MCF 10A (cell line): ENCODE results near the gene TCEA2. TPM values are rescaled to one million over a fixed set of nuclear protein-coding genes. Genes with fewer than 3 reads are reported as not detected.

Experiments
- BruUV-seq: library from RNA; stranded (reverse); fragments of 400-500 nt; replicated peaks from 2 replicates; lab custom pipeline; 2021; lab: Mats Ljungman, UMichigan
- CTCF ChIA-PET: fragments of 300-600 bp; sonication (Branson Sonifier 250); formaldehyde crosslinking; extraction: SDS; loops from one replicate; lab custom pipeline; 2021; ENCODE audit warnings: antibody characterized with exemption, inconsistent platforms; lab: Yijun Ruan, JAX
- POLR2A ChIA-PET: fragments of 300-600, 350-650 bp; sonication (Branson Sonifier 250); formaldehyde crosslinking; extraction: SDS; loops from one replicate; lab custom pipeline; 2020; ENCODE audit warnings: antibody characterized with exemption, inconsistent platforms; lab: Yijun Ruan, JAX
- DNase-seq: peaks from one replicate; pipeline ENCODE4 v3.0.0-alpha.2; 2018; ENCODE audit not compliant: unreplicated experiment
- H3K27ac Mint-ChIP-seq: one replicate; pipeline ENCODE4 v1.8.0; 2022; ENCODE audit warnings: mild to moderate bottlenecking, low read depth, mixed read lengths; ENCODE audit not compliant: unreplicated experiment
- H3K27me3 Mint-ChIP-seq: one replicate; pipeline ENCODE4 v1.8.0; 2022; ENCODE audit warnings: mixed read lengths; ENCODE audit not compliant: insufficient read depth, unreplicated experiment
- H3K36me3 Mint-ChIP-seq: one replicate; pipeline ENCODE4 v1.8.0; 2022; ENCODE audit warnings: mild to moderate bottlenecking, moderate library complexity, mixed read lengths; ENCODE audit not compliant: insufficient read depth, unreplicated experiment
- H3K4me1 Mint-ChIP-seq: one replicate; pipeline ENCODE4 v1.8.0; 2022; ENCODE audit warnings: mixed read lengths; ENCODE audit not compliant: insufficient read depth, unreplicated experiment
- H3K4me3 Mint-ChIP-seq: one replicate; pipeline ENCODE4 v1.8.0; 2022; ENCODE audit warnings: mild to moderate bottlenecking, moderate library complexity, mixed read lengths; ENCODE audit not compliant: unreplicated experiment
- H3K9me3 Mint-ChIP-seq: one replicate; pipeline ENCODE4 v1.8.0; 2022; ENCODE audit warnings: mixed read lengths; ENCODE audit not compliant: unreplicated experiment
- intact Hi-C: fragments of 100-400 bp; cut with micrococcal nuclease; formaldehyde crosslinking; loops from 2 replicates; pipeline ENCODE4 v1.14.1; 2022
- total RNA-seq: library from RNA; stranded (reverse); gene quantifications from 2 replicates; pipeline ENCODE4 v1.2.3, GENCODE V29; 2022
- TF ChIP-seq, protein P1 (sequence below): fragments of 200-600 bp; IDR thresholded peaks from one replicate; pipeline ENCODE4 v1.8.0; 2022; ENCODE audit warnings: antibody characterized with exemption, mild to moderate bottlenecking; ENCODE audit not compliant: unreplicated experiment

Gene TCEA2
- total RNA-seq, 1 experiment from 2014 or later, result 30.8 TPM

DNA sequence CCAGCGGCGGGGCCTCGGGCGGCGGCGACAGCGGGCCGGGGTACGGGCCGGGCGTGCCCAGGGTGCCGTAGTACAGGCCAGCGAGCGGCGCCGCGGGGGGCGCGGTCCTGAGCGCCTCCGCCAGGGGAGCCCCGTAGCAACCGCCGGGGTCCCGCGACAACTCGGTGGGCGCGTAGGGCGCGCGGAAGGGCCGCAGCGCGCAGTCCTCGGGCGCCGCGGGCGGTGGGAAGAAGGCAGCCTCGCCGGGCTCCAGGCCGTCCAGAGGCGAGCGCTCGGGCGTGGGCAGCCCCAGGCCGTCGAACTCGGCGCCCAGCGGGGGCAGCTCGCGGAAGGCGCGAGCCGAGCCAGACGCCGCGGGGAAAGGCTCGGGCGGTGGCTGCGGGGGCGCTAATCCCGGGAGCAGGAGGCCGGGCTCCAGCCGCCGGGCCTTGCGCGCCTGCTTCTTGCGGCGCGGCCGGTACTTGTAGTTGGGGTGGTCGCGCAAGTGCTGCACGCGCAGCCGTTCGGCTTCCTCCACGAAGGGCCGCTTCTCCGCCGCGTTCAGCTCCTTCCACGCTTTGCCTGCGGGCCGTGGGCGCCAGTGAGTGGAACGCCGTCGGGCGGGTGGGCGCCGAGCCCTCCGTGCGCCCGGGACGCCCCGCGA lies 14.5 kb upstream of the TCEA2 start:
- peaks cover 17% of the 10 kb centered on the region for H3K4me1 Mint-ChIP-seq
- ChIA-PET CTCF (interaction anchor here (0.6 to 0.9 kb wide), 2 partner anchors 9 to 98 kb away, joined by 3 to 4 read pairs; no protein-coding TSS in a partner anchor), POLR2A (interaction anchor here (1.2 to 3.0 kb wide), 2 partner anchors 10 to 14 kb away, joined by 4 to 11 read pairs; partner anchors contain the start of gene TCEA2)
- no peak for DNase-seq
- TF ChIP-seq, protein P1, sequence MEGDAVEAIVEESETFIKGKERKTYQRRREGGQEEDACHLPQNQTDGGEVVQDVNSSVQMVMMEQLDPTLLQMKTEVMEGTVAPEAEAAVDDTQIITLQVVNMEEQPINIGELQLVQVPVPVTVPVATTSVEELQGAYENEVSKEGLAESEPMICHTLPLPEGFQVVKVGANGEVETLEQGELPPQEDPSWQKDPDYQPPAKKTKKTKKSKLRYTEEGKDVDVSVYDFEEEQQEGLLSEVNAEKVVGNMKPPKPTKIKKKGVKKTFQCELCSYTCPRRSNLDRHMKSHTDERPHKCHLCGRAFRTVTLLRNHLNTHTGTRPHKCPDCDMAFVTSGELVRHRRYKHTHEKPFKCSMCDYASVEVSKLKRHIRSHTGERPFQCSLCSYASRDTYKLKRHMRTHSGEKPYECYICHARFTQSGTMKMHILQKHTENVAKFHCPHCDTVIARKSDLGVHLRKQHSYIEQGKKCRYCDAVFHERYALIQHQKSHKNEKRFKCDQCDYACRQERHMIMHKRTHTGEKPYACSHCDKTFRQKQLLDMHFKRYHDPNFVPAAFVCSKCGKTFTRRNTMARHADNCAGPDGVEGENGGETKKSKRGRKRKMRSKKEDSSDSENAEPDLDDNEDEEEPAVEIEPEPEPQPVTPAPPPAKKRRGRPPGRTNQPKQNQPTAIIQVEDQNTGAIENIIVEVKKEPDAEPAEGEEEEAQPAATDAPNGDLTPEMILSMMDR, result no peak
- H3K36me3 Mint-ChIP-seq, result no peaks in the 10 kb centered on the region
- no peaks in the 10 kb centered on the region for H3K9me3 Mint-ChIP-seq
- H3K27ac Mint-ChIP-seq, result no peak overlapping the region
- peak overlapping the region; percentile 10 for H3K4me3 Mint-ChIP-seq
- no peaks in the 10 kb centered on the region for H3K27me3 Mint-ChIP-seq
- intact Hi-C loops, result no loop called here
- BruUV-seq, result no TSS peak

DNA sequence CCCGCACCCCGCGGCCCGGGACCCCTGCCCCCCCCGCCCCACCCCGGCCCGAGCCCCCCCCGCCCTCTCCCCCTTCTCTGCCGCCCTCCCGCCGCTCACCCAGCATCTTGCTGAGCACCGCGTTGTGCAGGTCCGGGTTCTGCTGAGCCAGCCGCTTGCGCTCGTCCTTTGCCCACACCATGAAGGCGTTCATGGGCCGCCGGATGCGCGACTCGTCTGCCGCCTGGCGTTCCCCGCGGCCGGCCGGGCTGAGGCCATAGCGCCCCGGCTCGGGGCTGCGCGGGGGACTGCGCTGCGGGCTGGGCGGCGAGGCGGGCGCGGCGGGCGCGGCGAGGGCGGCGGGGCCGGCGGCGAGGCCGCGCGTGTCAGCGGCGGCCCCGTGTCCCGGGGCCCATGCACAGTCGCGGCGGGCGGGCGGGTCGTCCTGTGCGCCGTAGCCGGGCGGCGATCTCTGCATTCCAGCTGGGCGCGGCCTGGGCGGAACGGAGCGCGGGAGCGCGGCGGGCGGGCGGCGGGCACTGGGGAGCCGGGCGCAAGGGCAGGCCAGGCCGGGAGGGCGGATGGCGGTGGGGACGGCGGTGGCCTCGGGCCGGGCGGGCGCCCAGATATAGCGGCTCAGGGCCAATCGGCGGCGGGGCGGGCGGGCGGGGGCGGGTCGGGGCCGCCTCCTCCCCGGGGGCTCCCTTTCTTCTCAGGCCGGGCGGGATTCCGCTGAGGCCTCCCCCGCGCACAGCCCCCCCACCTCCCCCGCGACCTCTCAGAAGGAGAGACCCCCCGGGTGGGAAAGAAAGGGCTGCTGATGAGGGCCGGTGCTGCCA lies 13.7 kb upstream of the TCEA2 start, which contains the start of gene SOX18:
SOX18 (minus strand) TSS at position 580 of the 818 bp plus-strand sequence; CDS start at position 457, 123 bp downstream.
- Mint-ChIP-seq H3K27me3 (no peaks in the 10 kb centered on the region), H3K27ac (no peak within 1 kb of the TSS), H3K36me3 (no peaks in the 10 kb centered on the region), H3K4me1 (peaks cover 17% of the 10 kb centered on the region), H3K9me3 (no peaks in the 10 kb centered on the region), H3K4me3 (peak within 1 kb of the TSS; percentile 10)
- intact Hi-C loops, result no loop called here
- TF ChIP-seq, protein P1, result no peak
- ChIA-PET CTCF (interaction anchor here (0.9 to 13.7 kb wide), 2 partner anchors 8 to 9 kb away, joined by 4 to 284 read pairs; partner anchors contain the start of gene C20orf204), POLR2A (interaction anchor here (0.6 to 3.0 kb wide), 3 partner anchors 11 to 15 kb away, joined by 4 to 11 read pairs (median 5); partner anchors contain the start of gene TCEA2)
- no peak for DNase-seq
- no TSS peak for BruUV-seq

DNA sequence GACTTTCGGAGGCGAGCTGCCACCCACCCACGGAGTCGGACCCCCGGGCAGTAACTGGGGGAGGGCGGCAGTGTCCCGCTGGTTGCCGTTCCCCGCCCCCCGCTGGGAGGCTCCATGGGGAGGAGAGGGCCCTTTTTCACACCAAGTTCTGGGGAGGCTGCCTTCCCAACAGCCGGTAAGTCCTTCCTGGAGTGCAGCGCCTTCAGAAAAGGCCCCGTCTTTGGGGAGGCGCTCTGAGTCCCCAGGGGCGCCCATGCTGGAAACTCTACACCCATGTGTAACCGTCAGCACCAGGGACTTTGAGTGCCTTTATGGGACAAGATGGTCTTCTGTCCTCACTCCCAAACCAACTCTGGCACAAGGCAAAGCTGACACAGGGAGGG lies 13.1 kb upstream of the TCEA2 start:
- Mint-ChIP-seq H3K4me3 (no peak overlapping the region), H3K4me1 (peaks cover 12% of the 10 kb centered on the region), H3K36me3 (no peaks in the 10 kb centered on the region), H3K27ac (no peak overlapping the region), H3K9me3 (no peaks in the 10 kb centered on the region), H3K27me3 (no peaks in the 10 kb centered on the region)
- intact Hi-C loops, result no loop called here
- TF ChIP-seq, protein P1, result no peak
- no TSS peak for BruUV-seq
- CTCF ChIA-PET, result interaction anchor here (13.7 kb wide), 1 partner anchor 9 kb away, joined by 284 read pairs; the partner anchor contains the start of gene C20orf204
- POLR2A ChIA-PET, result interaction anchor here (0.6 to 3.0 kb wide), 2 partner anchors 11 to 16 kb away, joined by 5 to 11 read pairs; no protein-coding TSS in a partner anchor
- no peak for DNase-seq
